GM06990 (cell line): ENCODE results near the gene RCAN1.
"Not testable (repeated sequence)": the region's sequence is repeated elsewhere in the genome, so short reads cannot be mapped to it uniquely, and the experiment has no call there.

Source experiments
- DNase-seq: peaks from one replicate; pipeline ENCODE4 v3.0.0-alpha.2; 2011; ENCODE audit not compliant: insufficient read length; ENCODE audit errors: extremely low read depth
- H3K27me3 ChIP-seq: replicated peaks from 2 replicates; pipeline ENCODE4 v1.6.0; 2011; ENCODE audit warnings: low read length; ENCODE audit not compliant: control insufficient read depth, insufficient read depth
- H3K36me3 ChIP-seq: 2 replicates; pipeline ENCODE4 v1.5.1; 2011; ENCODE audit warnings: low read length; ENCODE audit not compliant: control insufficient read depth, insufficient read depth
- H3K4me3 ChIP-seq: replicated peaks from 2 replicates; pipeline ENCODE4 v1.5.1; 2011; ENCODE audit warnings: low read depth, mild to moderate bottlenecking, control low read depth, low read length
- CTCF ChIP-seq: IDR thresholded peaks from 2 replicates; pipeline ENCODE4 v1.5.1; 2011; ENCODE audit warnings: low read length, control low read depth, mild to moderate bottlenecking, inconsistent platforms; ENCODE audit not compliant: insufficient read depth, poor library complexity, severe bottlenecking

Gene RCAN1

GRCh38 chr21:34560609-34561008 lies 54.3 kb downstream of the RCAN1 start:
- no peaks in the 10 kb centered on the region for H3K36me3 ChIP-seq
- no peak for TF ChIP-seq CTCF
- no peaks in the 10 kb centered on the region for H3K27me3 ChIP-seq
- H3K4me3 ChIP-seq = no peak overlapping the region
- no peak for DNase-seq

DNA sequence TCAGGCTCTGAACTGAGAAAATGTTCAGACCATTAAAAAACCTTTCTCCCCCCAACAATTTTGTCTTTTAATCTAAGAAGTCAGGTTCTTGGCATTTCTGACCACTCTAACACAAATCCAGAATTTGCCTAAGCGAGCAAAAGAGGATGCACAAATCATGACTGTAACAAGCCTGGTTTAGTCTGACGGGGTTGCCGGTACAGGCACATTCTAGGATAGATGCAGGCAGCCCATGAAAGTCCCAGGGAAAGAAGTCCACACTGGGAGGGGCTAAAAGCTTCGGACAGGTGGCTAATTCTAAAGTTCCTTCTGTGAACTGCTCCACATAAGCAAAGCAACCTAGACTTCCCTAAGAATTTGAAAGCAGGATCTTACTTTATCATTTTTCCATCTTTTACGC lies 54.9 kb downstream of the RCAN1 start:
- DNase-seq = no peak
- H3K36me3 ChIP-seq = no peaks in the 10 kb centered on the region
- no peaks in the 10 kb centered on the region for H3K27me3 ChIP-seq
- no peak for TF ChIP-seq CTCF
- no peak overlapping the region for H3K4me3 ChIP-seq

DNA sequence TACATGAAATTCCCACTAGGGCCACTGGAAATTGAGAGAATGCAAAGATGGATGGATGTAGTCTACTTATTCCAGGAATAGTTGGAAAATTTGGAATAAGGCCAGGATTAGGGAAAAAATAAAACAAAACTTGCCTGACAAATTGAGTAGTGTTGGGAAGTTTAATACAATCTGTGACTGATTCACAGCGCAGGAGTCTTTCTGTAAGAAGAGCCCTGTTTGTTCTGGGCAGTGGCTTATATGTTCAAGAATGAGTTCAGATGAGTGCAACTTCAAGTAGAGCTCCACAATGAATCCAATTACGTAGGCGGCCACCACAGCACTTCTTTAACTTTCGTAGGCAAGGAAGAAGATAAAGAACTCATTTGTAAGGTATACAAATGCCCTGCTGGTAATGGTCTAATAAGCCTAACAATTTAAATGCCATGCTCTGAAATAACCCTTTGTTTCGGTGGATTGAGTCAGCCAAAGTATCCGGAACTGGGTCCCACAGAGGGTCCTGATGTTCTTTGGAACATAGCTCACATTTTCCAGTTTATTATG lies 55.8 kb downstream of the RCAN1 start:
- Histone ChIP-seq H3K4me3 (no peak overlapping the region), H3K36me3 (no peaks in the 10 kb centered on the region), H3K27me3 (no peaks in the 10 kb centered on the region)
- TF ChIP-seq CTCF = no peak
- DNase-seq = no peak

DNA sequence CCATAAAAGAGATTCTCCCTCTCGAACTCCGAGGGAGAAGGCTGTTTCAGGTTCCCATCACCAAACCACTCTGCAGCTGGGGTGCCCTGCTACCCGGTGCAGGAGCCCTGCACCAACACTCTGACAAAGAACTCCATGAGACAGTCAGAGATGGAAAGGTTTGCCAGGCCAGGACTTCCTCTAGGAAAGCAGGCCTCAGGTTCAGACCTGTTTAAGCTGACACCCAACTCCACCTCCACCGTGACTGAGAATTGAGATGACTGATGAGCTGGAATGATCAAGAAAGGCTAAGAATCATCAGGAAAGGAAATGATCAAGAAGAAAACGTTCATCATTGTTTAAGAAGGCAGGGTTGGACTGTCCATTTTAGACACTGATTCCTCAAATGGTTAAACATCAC lies 56.7 kb downstream of the RCAN1 start:
- no peak for DNase-seq
- no peak for TF ChIP-seq CTCF

DNA sequence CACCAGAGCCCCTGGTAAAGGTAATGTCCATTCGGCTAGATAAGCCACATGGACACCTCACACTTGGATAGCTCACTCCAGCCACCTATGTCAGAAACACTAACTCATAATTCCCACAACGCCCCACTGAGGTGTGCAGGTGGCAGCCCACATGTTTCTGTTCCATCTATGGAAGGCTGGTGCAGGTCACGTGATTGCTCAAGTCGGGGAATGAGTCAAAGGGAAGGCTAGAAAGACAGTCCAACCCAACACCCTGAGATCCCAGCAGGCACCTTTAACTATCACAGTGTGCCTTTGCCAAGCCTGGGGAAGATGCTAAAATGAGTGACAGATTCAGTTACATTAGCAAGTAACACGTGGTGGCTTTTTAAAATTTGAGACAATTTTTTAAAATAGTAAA lies 57.7 kb downstream of the RCAN1 start:
- Histone ChIP-seq H3K36me3 (no peaks in the 10 kb centered on the region), H3K27me3 (no peaks in the 10 kb centered on the region), H3K4me3 (no peak overlapping the region)
- TF ChIP-seq CTCF = no peak
- DNase-seq = no peak

More for the DNA sequence above, 56.7 kb downstream of the RCAN1 start:
- Histone ChIP-seq H3K4me3 (no peak overlapping the region), H3K27me3 (no peaks in the 10 kb centered on the region), H3K36me3 (no peaks in the 10 kb centered on the region)

DNA sequence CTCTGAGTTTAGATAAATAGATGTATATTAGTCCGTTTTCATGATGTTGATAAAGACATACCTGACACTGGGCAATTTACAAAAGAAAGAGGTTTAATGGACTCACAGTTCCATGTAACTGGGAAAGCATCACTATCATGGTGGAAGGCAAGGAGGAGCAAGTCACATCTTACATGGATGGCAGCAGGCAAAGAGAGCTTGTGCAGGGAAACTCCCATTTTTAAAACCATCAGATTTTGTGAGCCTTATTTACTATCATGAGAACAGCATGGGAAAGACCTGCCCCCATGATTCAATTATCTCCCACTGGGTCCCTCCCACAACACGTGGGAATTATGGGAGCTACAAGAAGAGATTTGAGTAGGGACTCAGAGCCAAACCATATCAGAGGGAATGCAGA lies 60.2 kb downstream of the RCAN1 start:
- not testable (repeated sequence) for DNase-seq

More for the DNA sequence above, 60.2 kb downstream of the RCAN1 start:
- not testable (repeated sequence) for H3K36me3 ChIP-seq, H3K27me3 ChIP-seq, H3K4me3 ChIP-seq
